Activated CD4-positive, alpha-beta T cell treated with anti-CD3 and anti-CD28 coated beads, Interleukin-2, Interleukin-4, amounts not matched to agents 100 ng/mL and 50 ng/mL, durations not matched to agents 16 hours and 8 hours (primary cell): ENCODE results near the gene CCNQ.
"Not testable (repeated sequence)": the region's sequence is repeated elsewhere in the genome, so short reads cannot be mapped to it uniquely, and the experiment has no call there.

ENCODE experiments used
- DNase-seq: peaks from one replicate; pipeline ENCODE4 v3.0.0-alpha.2; 2020; ENCODE audit warnings: low spot score

Gene CCNQ

GRCh38 chrX:153623310-153624029 lies 24.5 kb upstream of the CCNQ start:
- no peak for DNase-seq

GRCh38 chrX:153622661-153623309 lies 23.8 kb upstream of the CCNQ start:
- DNase-seq: no peak

GRCh38 chrX:153621949-153622598 lies 23.1 kb upstream of the CCNQ start:
- no peak for DNase-seq

- DNase-seq: no peak
Measured at GRCh38 chrX:153620576-153620975, 21.6 kb upstream of the CCNQ start.

GRCh38 chrX:153614818-153615217 lies 15.9 kb upstream of the CCNQ start:
- DNase-seq: no peak

- no peak for DNase-seq
Measured at GRCh38 chrX:153612413-153612812, 13.5 kb upstream of the CCNQ start.

GRCh38 chrX:153611298-153612095 lies 12.6 kb upstream of the CCNQ start:
- DNase-seq: no peak

- DNase-seq: no peak
Measured at GRCh38 chrX:153610836-153611213, 11.9 kb upstream of the CCNQ start.

- DNase-seq: peak; percentile 70
Measured at GRCh38 chrX:153609917-153610835, 11.2 kb upstream of the CCNQ start.

GRCh38 chrX:153608806-153609205 lies 9.9 kb upstream of the CCNQ start:
- no peak for DNase-seq

GRCh38 chrX:153608376-153608775 lies 9.4 kb upstream of the CCNQ start:
- DNase-seq: no peak

- no peak for DNase-seq
Measured at GRCh38 chrX:153606503-153606902, 7.6 kb upstream of the CCNQ start.

- DNase-seq: not testable (repeated sequence)
Measured at GRCh38 chrX:153604666-153605380, 5.9 kb upstream of the CCNQ start.

- DNase-seq: no peak
Measured at GRCh38 chrX:153603131-153603656, 4.3 kb upstream of the CCNQ start.

- DNase-seq: no peak
Measured at GRCh38 chrX:153602601-153603000, 3.7 kb upstream of the CCNQ start.

GRCh38 chrX:153601511-153602110 lies 2.7 kb upstream of the CCNQ start:
- DNase-seq: no peak

- DNase-seq: no peak
Measured at GRCh38 chrX:153600921-153601320, 2.0 kb upstream of the CCNQ start.

- DNase-seq: no peak
Measured at GRCh38 chrX:153600032-153600373, 1.1 kb upstream of the CCNQ start.

- DNase-seq: peak; percentile 88
Measured at GRCh38 chrX:153599192-153600031, 473 bp upstream of the CCNQ start.
